ENCODE results near the gene CYB5R3. TPM values are rescaled to one million over a fixed set of nuclear protein-coding genes. Genes with fewer than 3 reads are reported as not detected.

Gene CYB5R3
- total RNA-seq, 1 experiment from 2014 or later, result 85.4 TPM

DNA sequence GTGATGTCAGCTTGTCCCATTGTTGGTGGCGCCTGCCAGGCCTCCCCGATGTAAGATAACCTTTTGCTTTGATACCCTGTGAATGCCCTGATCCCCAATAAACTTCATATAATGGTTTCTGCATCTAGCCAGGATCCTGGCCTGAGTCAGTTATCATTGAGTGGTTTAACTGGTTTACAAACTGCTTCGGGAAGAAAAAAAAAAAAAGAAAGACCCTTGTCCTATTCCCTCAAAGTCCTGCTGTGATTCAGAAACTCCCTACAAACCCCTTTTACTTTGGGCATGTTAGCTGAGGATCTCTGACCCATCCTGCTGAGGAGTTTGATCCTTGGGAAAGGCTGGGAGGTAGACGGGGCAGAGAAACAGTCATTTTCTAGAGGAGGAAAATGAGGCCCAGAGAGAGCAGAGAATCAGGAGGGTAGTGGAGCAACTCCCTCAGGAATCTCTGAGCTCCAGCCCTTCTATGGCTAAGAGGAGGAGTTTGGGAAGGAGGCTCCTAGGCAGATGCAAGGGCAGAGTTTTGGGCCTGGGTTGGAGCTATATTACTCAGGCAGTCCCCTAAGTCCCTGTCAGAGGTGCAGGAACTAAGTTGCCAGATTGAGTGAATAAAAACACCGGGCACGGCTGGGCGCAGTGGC lies 5.4 kb upstream of the CYB5R3 start:
- POLR2A ChIA-PET, result interaction anchor here (1.5 kb wide), 1 partner anchor 40 kb away, joined by 3 read pairs; the partner anchor contains the start of gene POLDIP3
- DNase-seq (ENCODE audit: low spot score) (no peak), ATAC-seq (no peak)
- no peaks in the 10 kb centered on the region for H3K9me3 Mint-ChIP-seq
- no peaks in the 10 kb centered on the region for H3K4me1 Mint-ChIP-seq
- CTCF ChIA-PET, result interaction anchor here (1.2 to 1.3 kb wide), 2 partner anchors 44 to 213 kb away, joined by 3 to 5 read pairs; no protein-coding TSS in a partner anchor
- no peak for TF ChIP-seq MYBL2 (CRISPR knock-in tag; IDR thresholded peaks at IDR 0.05)
- no peak for TF ChIP-seq HMGA2 (CRISPR knock-in tag; IDR thresholded peaks at IDR 0.05)
- TF ChIP-seq GABPB1 (CRISPR knock-in tag; IDR thresholded peaks at IDR 0.05), result no peak
- TF ChIP-seq, protein P1, sequence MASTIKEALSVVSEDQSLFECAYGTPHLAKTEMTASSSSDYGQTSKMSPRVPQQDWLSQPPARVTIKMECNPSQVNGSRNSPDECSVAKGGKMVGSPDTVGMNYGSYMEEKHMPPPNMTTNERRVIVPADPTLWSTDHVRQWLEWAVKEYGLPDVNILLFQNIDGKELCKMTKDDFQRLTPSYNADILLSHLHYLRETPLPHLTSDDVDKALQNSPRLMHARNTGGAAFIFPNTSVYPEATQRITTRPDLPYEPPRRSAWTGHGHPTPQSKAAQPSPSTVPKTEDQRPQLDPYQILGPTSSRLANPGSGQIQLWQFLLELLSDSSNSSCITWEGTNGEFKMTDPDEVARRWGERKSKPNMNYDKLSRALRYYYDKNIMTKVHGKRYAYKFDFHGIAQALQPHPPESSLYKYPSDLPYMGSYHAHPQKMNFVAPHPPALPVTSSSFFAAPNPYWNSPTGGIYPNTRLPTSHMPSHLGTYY (CRISPR knock-in tag; IDR thresholded peaks at IDR 0.05), result no peak
- no peak for TF ChIP-seq CREB1 (CRISPR knock-in tag; IDR thresholded peaks at IDR 0.05)
- TF ChIP-seq CDX4 (CRISPR knock-in tag; IDR thresholded peaks at IDR 0.05; ENCODE audit: borderline replicate concordance), result no peak
- no peak for TF ChIP-seq TEAD4 (CRISPR knock-in tag; IDR thresholded peaks at IDR 0.05)
- no peaks in the 10 kb centered on the region for H3K36me3 Mint-ChIP-seq
- no peaks in the 10 kb centered on the region; the same call in 1 of the 2 replicates for H3K27me3 Mint-ChIP-seq (ENCODE audit: low read depth)
- H3K27ac Mint-ChIP-seq, result no peak overlapping the region
- no peak overlapping the region for H3K4me3 Mint-ChIP-seq

GRCh38 chr22:42653999-42654398 lies 4.8 kb upstream of the CYB5R3 start:
- Mint-ChIP-seq H3K27me3 (ENCODE audit: low read depth) (no peaks in the 10 kb centered on the region; the same call in 1 of the 2 replicates), H3K4me1 (no peaks in the 10 kb centered on the region), H3K36me3 (no peaks in the 10 kb centered on the region), H3K4me3 (no peak overlapping the region), H3K27ac (no peak overlapping the region), H3K9me3 (no peaks in the 10 kb centered on the region)
- ATAC-seq, result no peak
- ChIA-PET POLR2A (no interaction called here), CTCF (interaction anchor here (1.2 to 1.3 kb wide), 2 partner anchors 44 to 213 kb away, joined by 3 to 5 read pairs; no protein-coding TSS in a partner anchor)
- no peak for TF ChIP-seq CREB1 (CRISPR knock-in tag; IDR thresholded peaks at IDR 0.05)
- TF ChIP-seq TCF7 (CRISPR knock-in tag; IDR thresholded peaks at IDR 0.05; ENCODE audit: low read depth), result no peak
- no peak for TF ChIP-seq JAZF1 (CRISPR knock-in tag; IDR thresholded peaks at IDR 0.05)
- TF ChIP-seq, protein P2, sequence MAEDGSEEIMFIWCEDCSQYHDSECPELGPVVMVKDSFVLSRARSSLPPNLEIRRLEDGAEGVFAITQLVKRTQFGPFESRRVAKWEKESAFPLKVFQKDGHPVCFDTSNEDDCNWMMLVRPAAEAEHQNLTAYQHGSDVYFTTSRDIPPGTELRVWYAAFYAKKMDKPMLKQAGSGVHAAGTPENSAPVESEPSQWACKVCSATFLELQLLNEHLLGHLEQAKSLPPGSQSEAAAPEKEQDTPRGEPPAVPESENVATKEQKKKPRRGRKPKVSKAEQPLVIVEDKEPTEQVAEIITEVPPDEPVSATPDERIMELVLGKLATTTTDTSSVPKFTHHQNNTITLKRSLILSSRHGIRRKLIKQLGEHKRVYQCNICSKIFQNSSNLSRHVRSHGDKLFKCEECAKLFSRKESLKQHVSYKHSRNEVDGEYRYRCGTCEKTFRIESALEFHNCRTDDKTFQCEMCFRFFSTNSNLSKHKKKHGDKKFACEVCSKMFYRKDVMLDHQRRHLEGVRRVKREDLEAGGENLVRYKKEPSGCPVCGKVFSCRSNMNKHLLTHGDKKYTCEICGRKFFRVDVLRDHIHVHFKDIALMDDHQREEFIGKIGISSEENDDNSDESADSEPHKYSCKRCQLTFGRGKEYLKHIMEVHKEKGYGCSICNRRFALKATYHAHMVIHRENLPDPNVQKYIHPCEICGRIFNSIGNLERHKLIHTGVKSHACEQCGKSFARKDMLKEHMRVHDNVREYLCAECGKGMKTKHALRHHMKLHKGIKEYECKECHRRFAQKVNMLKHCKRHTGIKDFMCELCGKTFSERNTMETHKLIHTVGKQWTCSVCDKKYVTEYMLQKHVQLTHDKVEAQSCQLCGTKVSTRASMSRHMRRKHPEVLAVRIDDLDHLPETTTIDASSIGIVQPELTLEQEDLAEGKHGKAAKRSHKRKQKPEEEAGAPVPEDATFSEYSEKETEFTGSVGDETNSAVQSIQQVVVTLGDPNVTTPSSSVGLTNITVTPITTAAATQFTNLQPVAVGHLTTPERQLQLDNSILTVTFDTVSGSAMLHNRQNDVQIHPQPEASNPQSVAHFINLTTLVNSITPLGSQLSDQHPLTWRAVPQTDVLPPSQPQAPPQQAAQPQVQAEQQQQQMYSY (CRISPR knock-in tag; IDR thresholded peaks at IDR 0.05), result no peak
- no peak for TF ChIP-seq ZNF425 (CRISPR knock-in tag; conservative IDR thresholded peaks at IDR 0.05)
- TF ChIP-seq RORB (CRISPR knock-in tag; IDR thresholded peaks at IDR 0.05), result no peak
- TF ChIP-seq, protein P3, sequence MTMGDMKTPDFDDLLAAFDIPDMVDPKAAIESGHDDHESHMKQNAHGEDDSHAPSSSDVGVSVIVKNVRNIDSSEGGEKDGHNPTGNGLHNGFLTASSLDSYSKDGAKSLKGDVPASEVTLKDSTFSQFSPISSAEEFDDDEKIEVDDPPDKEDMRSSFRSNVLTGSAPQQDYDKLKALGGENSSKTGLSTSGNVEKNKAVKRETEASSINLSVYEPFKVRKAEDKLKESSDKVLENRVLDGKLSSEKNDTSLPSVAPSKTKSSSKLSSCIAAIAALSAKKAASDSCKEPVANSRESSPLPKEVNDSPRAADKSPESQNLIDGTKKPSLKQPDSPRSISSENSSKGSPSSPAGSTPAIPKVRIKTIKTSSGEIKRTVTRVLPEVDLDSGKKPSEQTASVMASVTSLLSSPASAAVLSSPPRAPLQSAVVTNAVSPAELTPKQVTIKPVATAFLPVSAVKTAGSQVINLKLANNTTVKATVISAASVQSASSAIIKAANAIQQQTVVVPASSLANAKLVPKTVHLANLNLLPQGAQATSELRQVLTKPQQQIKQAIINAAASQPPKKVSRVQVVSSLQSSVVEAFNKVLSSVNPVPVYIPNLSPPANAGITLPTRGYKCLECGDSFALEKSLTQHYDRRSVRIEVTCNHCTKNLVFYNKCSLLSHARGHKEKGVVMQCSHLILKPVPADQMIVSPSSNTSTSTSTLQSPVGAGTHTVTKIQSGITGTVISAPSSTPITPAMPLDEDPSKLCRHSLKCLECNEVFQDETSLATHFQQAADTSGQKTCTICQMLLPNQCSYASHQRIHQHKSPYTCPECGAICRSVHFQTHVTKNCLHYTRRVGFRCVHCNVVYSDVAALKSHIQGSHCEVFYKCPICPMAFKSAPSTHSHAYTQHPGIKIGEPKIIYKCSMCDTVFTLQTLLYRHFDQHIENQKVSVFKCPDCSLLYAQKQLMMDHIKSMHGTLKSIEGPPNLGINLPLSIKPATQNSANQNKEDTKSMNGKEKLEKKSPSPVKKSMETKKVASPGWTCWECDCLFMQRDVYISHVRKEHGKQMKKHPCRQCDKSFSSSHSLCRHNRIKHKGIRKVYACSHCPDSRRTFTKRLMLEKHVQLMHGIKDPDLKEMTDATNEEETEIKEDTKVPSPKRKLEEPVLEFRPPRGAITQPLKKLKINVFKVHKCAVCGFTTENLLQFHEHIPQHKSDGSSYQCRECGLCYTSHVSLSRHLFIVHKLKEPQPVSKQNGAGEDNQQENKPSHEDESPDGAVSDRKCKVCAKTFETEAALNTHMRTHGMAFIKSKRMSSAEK (CRISPR knock-in tag; IDR thresholded peaks at IDR 0.05; ENCODE audit: borderline replicate concordance), result no peak
- no peak for TF ChIP-seq SMAD4 (CRISPR knock-in tag; IDR thresholded peaks at IDR 0.05)
- no peak for TF ChIP-seq ETV6 (CRISPR knock-in tag; IDR thresholded peaks at IDR 0.05)
- TF ChIP-seq ZBTB21 (CRISPR knock-in tag; IDR thresholded peaks at IDR 0.05; ENCODE audit: borderline replicate concordance), result no peak
- no peak for DNase-seq (ENCODE audit: low spot score)

Data from WTC11 (cell line).